Adipocyte (in vitro differentiated cells): Measurements from ENCODE around the gene RASGRF2.

ENCODE experiments used
- DNase-seq: peaks from one replicate; pipeline ENCODE4 v3.0.0-alpha.2; 2015; ENCODE audit warnings: low read depth
- H3K27me3 ChIP-seq: replicated peaks from 2 replicates; pipeline ENCODE4 v1.7.0; 2013; ENCODE audit warnings: mild to moderate bottlenecking, low read length, moderate library complexity; ENCODE audit not compliant: control insufficient read depth, insufficient read depth
- H3K36me3 ChIP-seq: 2 replicates; pipeline ENCODE4 v1.7.0; 2013; ENCODE audit warnings: low read length, mild to moderate bottlenecking, moderate library complexity; ENCODE audit not compliant: control insufficient read depth, insufficient read depth, severe bottlenecking
- H3K4me1 ChIP-seq: 2 replicates; pipeline ENCODE4 v1.7.0; 2013; ENCODE audit warnings: mild to moderate bottlenecking, low read length, moderate library complexity; ENCODE audit not compliant: control insufficient read depth, insufficient read depth
- H3K4me3 ChIP-seq: 2 replicates; pipeline ENCODE4 v1.7.0; 2013; ENCODE audit warnings: mild to moderate bottlenecking, low read length, moderate library complexity
- H3K9ac ChIP-seq: 2 replicates; pipeline ENCODE4 v1.7.0; 2013; ENCODE audit warnings: mild to moderate bottlenecking, low read length, moderate library complexity
- H3K9me3 ChIP-seq: 2 replicates; pipeline ENCODE4 v1.7.0; 2013; ENCODE audit warnings: mild to moderate bottlenecking, low read length, moderate library complexity; ENCODE audit not compliant: control insufficient read depth

The RASGRF2 gene

DNA sequence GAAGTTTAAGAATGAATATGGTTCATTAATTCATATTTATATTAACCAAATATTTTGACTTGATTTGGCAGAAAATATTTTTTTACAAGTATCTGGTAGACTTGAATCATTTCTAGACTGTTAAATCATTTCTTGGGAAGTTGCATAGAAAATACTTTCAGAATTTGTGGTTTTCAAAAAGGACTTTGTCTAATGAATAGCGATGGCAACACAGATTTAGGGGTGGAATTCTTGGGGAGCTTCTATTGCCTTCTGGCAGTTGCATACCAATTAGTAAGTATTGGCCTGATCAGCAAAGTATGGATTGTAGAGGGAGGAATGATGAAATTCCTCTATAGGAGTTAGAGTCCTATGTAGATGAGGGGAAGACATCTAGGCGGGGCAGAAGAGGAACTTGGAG is 204.3 kb downstream of the RASGRF2 start:
- H3K4me1 ChIP-seq = no peaks in the 10 kb centered on the region
- H3K9me3 ChIP-seq = no peaks in the 10 kb centered on the region
- no peak for DNase-seq
- no peaks in the 10 kb centered on the region for H3K27me3 ChIP-seq
- no peak overlapping the region for H3K9ac ChIP-seq
- no peaks in the 10 kb centered on the region for H3K36me3 ChIP-seq
- no peak overlapping the region for H3K4me3 ChIP-seq

GRCh38 chr5:81164936-81165335 is 204.8 kb downstream of the RASGRF2 start:
- Histone ChIP-seq H3K27me3 (no peaks in the 10 kb centered on the region), H3K9ac (no peak overlapping the region), H3K9me3 (no peaks in the 10 kb centered on the region), H3K36me3 (no peaks in the 10 kb centered on the region), H3K4me1 (no peaks in the 10 kb centered on the region), H3K4me3 (no peak overlapping the region)
- DNase-seq = no peak

DNA sequence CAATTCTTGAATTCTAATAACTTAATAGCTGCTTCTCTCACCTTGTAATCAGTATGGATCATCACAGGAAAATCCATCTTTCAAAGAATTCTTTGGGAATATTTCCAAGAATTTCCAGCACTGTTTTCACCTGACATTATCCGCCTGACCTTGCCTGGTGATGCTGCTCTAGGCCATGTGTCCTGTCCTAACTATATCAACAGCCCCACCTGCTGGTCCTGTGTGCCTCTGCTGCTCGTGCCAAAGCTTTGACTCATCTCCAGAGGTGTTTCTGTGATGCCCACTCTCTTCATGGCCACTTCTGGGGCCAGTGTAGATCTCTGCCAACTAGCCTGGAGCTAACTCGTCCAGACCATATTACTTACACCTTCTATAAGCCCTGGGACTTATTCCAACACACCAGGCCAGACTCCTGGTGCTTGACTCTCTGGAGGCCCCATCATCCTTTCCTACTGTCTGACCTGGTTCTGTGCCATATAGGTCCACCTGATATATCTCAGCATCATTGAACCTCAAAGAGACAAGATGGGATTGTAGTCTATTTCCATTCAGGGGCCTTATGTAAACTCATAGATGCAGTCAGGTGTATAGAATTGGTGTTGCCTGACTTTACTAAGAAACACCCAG is 205.4 kb downstream of the RASGRF2 start:
- Histone ChIP-seq H3K9me3 (no peaks in the 10 kb centered on the region), H3K4me1 (no peaks in the 10 kb centered on the region), H3K4me3 (no peak overlapping the region), H3K36me3 (no peaks in the 10 kb centered on the region), H3K27me3 (no peaks in the 10 kb centered on the region), H3K9ac (no peak overlapping the region)
- DNase-seq = peak; percentile 81

DNA sequence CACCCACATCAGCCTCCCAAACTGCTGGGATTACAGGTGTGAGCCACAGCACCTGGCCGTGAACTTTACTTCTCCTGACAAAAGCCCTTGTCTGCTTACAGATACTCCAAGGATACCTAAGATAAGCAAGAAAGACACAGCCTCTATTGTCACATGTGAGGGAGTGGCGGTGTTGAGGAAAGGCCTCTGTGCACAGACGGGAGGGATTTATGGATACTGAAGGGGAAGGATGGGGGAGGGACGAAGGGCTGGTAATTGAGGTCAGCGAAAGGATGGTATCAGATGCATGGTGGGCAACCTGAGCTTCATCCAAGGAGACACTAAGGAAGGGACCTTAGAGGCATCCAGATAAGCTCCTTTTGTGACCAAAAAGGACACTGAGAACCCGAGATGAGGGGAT is 206.3 kb downstream of the RASGRF2 start:
- no peak overlapping the region for H3K9ac ChIP-seq
- H3K27me3 ChIP-seq = no peaks in the 10 kb centered on the region
- no peak for DNase-seq
- H3K36me3 ChIP-seq = no peaks in the 10 kb centered on the region
- no peaks in the 10 kb centered on the region for H3K9me3 ChIP-seq
- H3K4me3 ChIP-seq = no peak overlapping the region
- H3K4me1 ChIP-seq = no peaks in the 10 kb centered on the region

GRCh38 chr5:81167078-81167477 is 206.9 kb downstream of the RASGRF2 start:
- no peaks in the 10 kb centered on the region for H3K27me3 ChIP-seq
- no peaks in the 10 kb centered on the region for H3K4me1 ChIP-seq
- H3K4me3 ChIP-seq = no peak overlapping the region

DNA sequence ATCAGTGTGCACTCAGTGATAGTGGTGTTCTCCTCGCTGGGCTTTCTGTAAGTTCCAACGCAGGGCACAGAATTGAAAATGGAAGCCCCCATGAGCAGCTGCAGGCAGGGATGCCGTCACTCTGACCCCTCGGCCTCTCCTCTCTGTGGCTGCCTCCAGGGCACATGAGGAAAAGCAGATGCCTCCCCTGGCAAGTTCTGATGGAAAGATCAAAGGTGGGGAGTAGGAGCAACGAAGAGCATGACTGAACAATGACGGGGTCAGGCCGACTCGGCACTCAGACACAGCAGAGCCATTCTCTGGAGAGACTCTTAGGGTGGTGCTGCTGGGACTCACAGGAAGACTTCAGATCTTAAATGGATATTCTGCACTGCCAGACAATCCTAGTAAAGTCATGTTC is 207.4 kb downstream of the RASGRF2 start:
- DNase-seq = no peak
- no peak overlapping the region for H3K9ac ChIP-seq

More at GRCh38 chr5:81167078-81167477, 206.9 kb downstream of the RASGRF2 start:
- no peak for DNase-seq
- no peaks in the 10 kb centered on the region for H3K36me3 ChIP-seq
- H3K9ac ChIP-seq = no peak overlapping the region
- H3K9me3 ChIP-seq = no peaks in the 10 kb centered on the region

GRCh38 chr5:81169924-81170323 is 209.8 kb downstream of the RASGRF2 start:
- Histone ChIP-seq H3K4me3 (no peak overlapping the region), H3K27me3 (peaks cover 6% of the 10 kb centered on the region), H3K4me1 (no peaks in the 10 kb centered on the region), H3K36me3 (no peaks in the 10 kb centered on the region), H3K9ac (no peak overlapping the region), H3K9me3 (no peaks in the 10 kb centered on the region)
- no peak for DNase-seq

More for the DNA sequence above, 207.4 kb downstream of the RASGRF2 start:
- H3K4me1 ChIP-seq = no peaks in the 10 kb centered on the region
- no peaks in the 10 kb centered on the region for H3K27me3 ChIP-seq
- no peaks in the 10 kb centered on the region for H3K9me3 ChIP-seq
- H3K4me3 ChIP-seq = no peak overlapping the region
- no peaks in the 10 kb centered on the region for H3K36me3 ChIP-seq

DNA sequence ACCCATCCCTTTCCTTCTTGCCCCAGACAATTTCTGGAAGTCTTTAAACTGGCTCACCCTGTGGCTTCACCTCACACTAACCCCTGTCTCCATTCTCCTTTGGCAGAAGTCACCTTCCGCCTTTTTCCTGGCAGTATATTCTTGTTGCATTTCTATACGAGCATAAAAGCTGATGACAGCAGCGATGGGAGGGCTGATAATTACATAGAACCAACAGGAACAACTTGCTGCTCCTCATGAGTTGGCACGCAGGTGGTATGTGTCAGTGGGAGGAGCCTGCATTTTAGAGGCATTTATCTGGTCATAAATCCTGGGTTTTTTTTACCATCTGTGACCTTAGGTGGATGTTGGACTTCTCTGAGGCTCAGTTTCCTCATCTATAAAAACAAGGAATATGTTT is 211.6 kb downstream of the RASGRF2 start:
- Histone ChIP-seq H3K4me1 (no peaks in the 10 kb centered on the region), H3K4me3 (no peak overlapping the region), H3K9me3 (no peaks in the 10 kb centered on the region), H3K36me3 (no peaks in the 10 kb centered on the region), H3K9ac (no peak overlapping the region), H3K27me3 (peaks cover 6% of the 10 kb centered on the region)
- DNase-seq = no peak

GRCh38 chr5:81172710-81173109 is 212.5 kb downstream of the RASGRF2 start:
- Histone ChIP-seq H3K36me3 (no peaks in the 10 kb centered on the region), H3K4me1 (no peaks in the 10 kb centered on the region), H3K4me3 (no peak overlapping the region), H3K27me3 (peaks cover 6% of the 10 kb centered on the region), H3K9me3 (no peaks in the 10 kb centered on the region), H3K9ac (no peak overlapping the region)
- DNase-seq = no peak

DNA sequence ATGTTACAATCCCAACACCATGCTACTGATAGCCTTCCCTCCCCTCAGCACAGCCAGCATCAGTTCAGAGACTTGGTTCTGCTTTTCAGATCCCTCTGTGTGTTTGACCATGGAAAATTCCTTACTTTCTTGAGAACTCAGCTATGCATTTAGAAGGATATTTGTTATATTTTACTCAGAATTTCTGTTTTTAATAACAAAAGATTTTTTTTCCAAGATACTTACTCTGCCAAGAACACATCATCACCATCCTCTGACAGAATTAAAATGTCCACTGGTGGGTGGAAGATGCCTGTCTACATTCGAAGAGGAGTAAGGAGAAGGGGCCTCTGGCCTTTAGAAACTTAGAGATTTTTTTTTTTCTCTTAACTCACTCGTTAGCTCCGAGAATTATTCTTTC is 216.9 kb downstream of the RASGRF2 start:
- Histone ChIP-seq H3K9ac (no peak overlapping the region), H3K4me1 (no peaks in the 10 kb centered on the region), H3K9me3 (no peaks in the 10 kb centered on the region), H3K36me3 (no peaks in the 10 kb centered on the region), H3K27me3 (peaks cover 6% of the 10 kb centered on the region), H3K4me3 (no peak overlapping the region)
- no peak for DNase-seq

DNA sequence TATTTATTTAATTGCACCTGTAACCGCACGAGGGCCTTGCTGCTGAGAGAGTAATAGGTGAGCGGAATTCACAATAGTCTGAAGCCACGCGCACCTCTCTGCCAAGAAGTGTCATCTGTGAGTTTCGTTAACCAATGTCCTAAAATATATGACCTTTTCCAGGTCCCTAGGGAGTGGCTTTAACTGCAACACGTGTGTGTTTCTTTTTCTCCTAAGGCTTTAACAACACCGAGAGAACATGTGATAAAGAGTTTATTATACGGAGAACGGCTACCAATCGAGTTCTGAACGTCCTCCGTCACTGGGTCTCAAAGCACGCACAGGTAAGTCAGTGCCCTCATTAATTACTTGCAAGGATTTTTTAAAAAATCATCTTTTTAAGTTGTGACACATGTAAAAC is 219.8 kb downstream of the RASGRF2 start:
- H3K9me3 ChIP-seq = no peaks in the 10 kb centered on the region
- no peak overlapping the region for H3K9ac ChIP-seq
- H3K4me3 ChIP-seq = no peak overlapping the region
- no peak for DNase-seq
- H3K27me3 ChIP-seq = no peaks in the 10 kb centered on the region
- H3K36me3 ChIP-seq = no peaks in the 10 kb centered on the region
- H3K4me1 ChIP-seq = no peaks in the 10 kb centered on the region

GRCh38 chr5:81180780-81181460 is 220.8 kb downstream of the RASGRF2 start:
- no peak for DNase-seq
- Histone ChIP-seq H3K27me3 (no peaks in the 10 kb centered on the region), H3K4me3 (no peak overlapping the region), H3K36me3 (no peaks in the 10 kb centered on the region), H3K9ac (no peak overlapping the region), H3K4me1 (no peaks in the 10 kb centered on the region), H3K9me3 (no peaks in the 10 kb centered on the region)
